ENCODE results near the gene LMTK2.

The LMTK2 gene

GRCh38 chr7:98227939-98228338 is 121.3 kb downstream of the LMTK2 start:
- Histone ChIP-seq H3K27ac (ENCODE audit: low read depth, low read length) (no peak overlapping the region), H3K27me3 (ENCODE audit: control insufficient read depth in 1 of 2, insufficient read depth in 2 of 2, low read length in 2 of 2) (no peaks in the 10 kb centered on the region), H3K4me1 (ENCODE audit: insufficient read depth, low read length) (no peaks in the 10 kb centered on the region), H3K9ac (ENCODE audit: low read length) (no peak overlapping the region), H3K36me3 (ENCODE audit: insufficient read depth, low read length) (peaks cover 5% of the 10 kb centered on the region), H3K9me3 (ENCODE audit: low read length) (no peaks in the 10 kb centered on the region), H3K4me3 (ENCODE audit: low read depth in 1 of 2, low read length in 2 of 2) (no peak overlapping the region)

DNA sequence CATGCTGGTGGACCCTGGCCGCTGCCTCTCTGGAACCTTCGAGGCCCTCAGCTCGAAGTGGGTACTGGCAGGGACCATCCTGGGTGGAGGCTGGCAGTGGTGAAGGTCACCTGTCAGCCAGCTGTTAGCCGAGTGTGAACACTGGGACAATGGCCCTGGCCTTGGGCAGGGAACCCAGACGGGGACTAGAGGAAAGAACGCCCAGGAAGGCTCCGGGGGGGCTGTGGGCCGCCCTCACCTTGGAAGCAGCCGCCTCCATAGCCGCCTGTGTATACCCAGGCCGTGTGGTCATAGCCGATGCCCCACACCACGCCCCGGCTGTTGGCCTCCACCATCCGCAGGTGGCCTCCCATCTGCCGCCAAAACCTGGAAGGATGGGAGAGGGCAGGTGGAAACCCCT is 122.1 kb downstream of the LMTK2 start:
- no peaks in the 10 kb centered on the region for H3K4me1 ChIP-seq (ENCODE audit: insufficient read depth, low read length)
- no peaks in the 10 kb centered on the region for H3K9me3 ChIP-seq (ENCODE audit: low read length)
- H3K27me3 ChIP-seq (ENCODE audit: control insufficient read depth in 1 of 2, insufficient read depth in 2 of 2, low read length in 2 of 2), result no peaks in the 10 kb centered on the region
- no peak overlapping the region for H3K4me3 ChIP-seq (ENCODE audit: low read depth in 1 of 2, low read length in 2 of 2)
- H3K36me3 ChIP-seq (ENCODE audit: insufficient read depth, low read length), result peaks cover 5% of the 10 kb centered on the region
- H3K27ac ChIP-seq (ENCODE audit: low read depth, low read length), result no peak overlapping the region
- no peak overlapping the region for H3K9ac ChIP-seq (ENCODE audit: low read length)

- Histone ChIP-seq H3K9me3 (ENCODE audit: low read length) (no peaks in the 10 kb centered on the region), H3K27me3 (ENCODE audit: control insufficient read depth in 1 of 2, insufficient read depth in 2 of 2, low read length in 2 of 2) (no peaks in the 10 kb centered on the region), H3K4me1 (ENCODE audit: insufficient read depth, low read length) (no peaks in the 10 kb centered on the region), H3K4me3 (ENCODE audit: low read depth in 1 of 2, low read length in 2 of 2) (no peak overlapping the region), H3K27ac (ENCODE audit: low read depth, low read length) (no peak overlapping the region), H3K9ac (ENCODE audit: low read length) (no peak overlapping the region), H3K36me3 (ENCODE audit: insufficient read depth, low read length) (peaks cover 5% of the 10 kb centered on the region)
Observed at GRCh38 chr7:98229441-98229840, 122.8 kb downstream of the LMTK2 start.

DNA sequence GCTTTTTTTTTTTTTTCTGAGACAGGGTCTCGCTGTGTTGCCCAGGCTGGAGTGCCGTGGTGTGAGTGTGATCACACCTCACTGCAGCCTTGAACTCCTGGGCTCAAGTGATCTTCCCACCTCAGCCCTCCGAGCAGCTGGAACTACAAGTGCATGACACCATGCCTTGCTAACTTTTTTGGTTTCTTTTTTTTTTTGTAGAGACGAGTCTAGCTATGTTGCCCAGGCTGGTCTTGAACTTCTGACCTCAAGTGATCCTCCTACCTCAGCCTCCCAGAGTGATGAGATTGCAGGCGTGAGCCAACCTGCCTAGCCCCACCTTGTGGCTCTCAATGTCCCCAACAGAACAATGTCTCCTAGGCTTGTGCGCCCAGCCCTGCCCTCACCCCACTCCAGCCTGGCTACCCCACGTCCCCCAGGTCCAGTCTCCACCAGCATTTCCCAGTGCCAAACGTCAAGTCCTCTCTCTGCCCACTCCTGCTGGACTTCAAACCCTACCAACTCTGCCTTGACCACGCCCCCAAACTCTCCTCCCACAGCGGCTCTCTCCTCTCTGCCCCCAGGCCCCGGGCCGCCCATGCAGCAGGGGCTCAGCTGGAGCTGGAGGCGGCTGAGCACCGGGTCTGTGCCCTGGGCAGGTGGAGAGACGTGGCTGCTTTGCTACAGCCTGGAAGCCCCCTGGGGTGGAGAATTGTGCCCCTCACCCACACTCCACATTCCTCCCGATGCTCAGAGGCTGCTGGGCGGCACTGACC is 123.5 kb downstream of the LMTK2 start:
- Histone ChIP-seq H3K9me3 (ENCODE audit: low read length) (no peaks in the 10 kb centered on the region), H3K4me1 (ENCODE audit: insufficient read depth, low read length) (no peaks in the 10 kb centered on the region), H3K4me3 (ENCODE audit: low read depth in 1 of 2, low read length in 2 of 2) (no peak overlapping the region), H3K27me3 (ENCODE audit: control insufficient read depth in 1 of 2, insufficient read depth in 2 of 2, low read length in 2 of 2) (no peaks in the 10 kb centered on the region), H3K9ac (ENCODE audit: low read length) (no peak overlapping the region), H3K36me3 (ENCODE audit: insufficient read depth, low read length) (peaks cover 5% of the 10 kb centered on the region), H3K27ac (ENCODE audit: low read depth, low read length) (no peak overlapping the region)

DNA sequence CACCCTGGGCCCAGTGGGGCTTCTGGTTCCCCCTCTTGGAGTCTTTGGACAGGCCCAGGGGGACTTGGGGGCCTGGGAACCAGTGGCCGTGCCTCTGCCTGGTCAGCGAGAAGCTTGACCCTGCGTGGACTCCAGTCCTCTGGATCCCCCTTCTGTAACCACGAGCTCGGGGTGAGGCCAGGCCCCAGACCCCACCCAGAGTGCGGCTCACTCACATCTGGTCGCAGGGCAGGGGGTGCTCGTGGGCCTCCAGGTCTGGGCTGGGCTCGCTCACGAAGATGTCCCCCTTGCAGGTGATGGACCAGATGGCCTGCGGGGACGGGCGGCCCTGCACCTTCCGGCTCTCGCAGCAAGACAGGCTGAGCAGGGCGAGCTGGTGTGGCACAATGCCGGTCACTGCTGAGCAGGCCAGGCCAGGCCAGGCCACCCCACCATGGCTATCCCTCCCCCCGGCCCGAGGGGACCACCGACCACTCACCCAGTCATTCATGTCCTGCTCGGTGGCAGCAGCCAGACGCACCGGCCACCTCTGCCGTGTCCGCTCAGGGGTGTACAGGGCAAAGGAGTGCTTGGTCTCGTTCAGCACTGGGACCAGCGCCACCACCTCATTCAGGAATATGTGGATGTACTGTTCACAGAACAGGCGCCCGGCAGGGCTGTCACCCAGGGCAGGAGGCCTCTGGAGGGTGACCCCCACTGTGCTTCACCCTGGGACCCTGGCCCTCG is 124.2 kb downstream of the LMTK2 start:
- no peaks in the 10 kb centered on the region for H3K9me3 ChIP-seq (ENCODE audit: low read length)
- no peak overlapping the region for H3K9ac ChIP-seq (ENCODE audit: low read length)
- H3K4me3 ChIP-seq (ENCODE audit: low read depth in 1 of 2, low read length in 2 of 2), result no peak overlapping the region
- no peaks in the 10 kb centered on the region for H3K4me1 ChIP-seq (ENCODE audit: insufficient read depth, low read length)
- H3K27ac ChIP-seq (ENCODE audit: low read depth, low read length), result no peak overlapping the region
- no peaks in the 10 kb centered on the region for H3K27me3 ChIP-seq (ENCODE audit: control insufficient read depth in 1 of 2, insufficient read depth in 2 of 2, low read length in 2 of 2)
- H3K36me3 ChIP-seq (ENCODE audit: insufficient read depth, low read length), result peaks cover 5% of the 10 kb centered on the region

GRCh38 chr7:98231493-98232262 is 125.0 kb downstream of the LMTK2 start:
- Histone ChIP-seq H3K4me1 (ENCODE audit: insufficient read depth, low read length) (no peaks in the 10 kb centered on the region), H3K36me3 (ENCODE audit: insufficient read depth, low read length) (no peaks in the 10 kb centered on the region), H3K9ac (ENCODE audit: low read length) (no peak overlapping the region), H3K27ac (ENCODE audit: low read depth, low read length) (no peak overlapping the region), H3K9me3 (ENCODE audit: low read length) (no peaks in the 10 kb centered on the region), H3K27me3 (ENCODE audit: control insufficient read depth in 1 of 2, insufficient read depth in 2 of 2, low read length in 2 of 2) (no peaks in the 10 kb centered on the region), H3K4me3 (ENCODE audit: low read depth in 1 of 2, low read length in 2 of 2) (no peak overlapping the region)

DNA sequence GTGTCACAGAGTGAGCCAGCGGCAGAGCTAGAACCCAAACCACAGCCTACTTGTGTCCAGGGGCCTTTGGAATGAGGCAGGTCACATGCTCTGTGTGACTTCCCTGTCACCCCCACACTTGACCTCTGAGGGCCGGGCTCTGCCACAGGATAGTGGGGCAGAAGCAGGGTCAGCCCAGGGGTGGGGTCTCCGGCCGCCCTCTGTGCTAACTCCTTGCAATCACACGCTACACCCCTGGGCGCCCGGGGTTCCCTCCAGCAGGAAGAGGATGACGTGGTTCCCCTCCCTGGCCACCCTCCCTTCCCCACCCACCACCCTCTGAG is 125.6 kb downstream of the LMTK2 start:
- no peaks in the 10 kb centered on the region for H3K9me3 ChIP-seq (ENCODE audit: low read length)
- no peak overlapping the region for H3K27ac ChIP-seq (ENCODE audit: low read depth, low read length)
- no peaks in the 10 kb centered on the region for H3K36me3 ChIP-seq (ENCODE audit: insufficient read depth, low read length)
- H3K4me3 ChIP-seq (ENCODE audit: low read depth in 1 of 2, low read length in 2 of 2), result no peak overlapping the region
- no peaks in the 10 kb centered on the region for H3K4me1 ChIP-seq (ENCODE audit: insufficient read depth, low read length)
- no peak overlapping the region for H3K9ac ChIP-seq (ENCODE audit: low read length)
- no peaks in the 10 kb centered on the region for H3K27me3 ChIP-seq (ENCODE audit: control insufficient read depth in 1 of 2, insufficient read depth in 2 of 2, low read length in 2 of 2)

DNA sequence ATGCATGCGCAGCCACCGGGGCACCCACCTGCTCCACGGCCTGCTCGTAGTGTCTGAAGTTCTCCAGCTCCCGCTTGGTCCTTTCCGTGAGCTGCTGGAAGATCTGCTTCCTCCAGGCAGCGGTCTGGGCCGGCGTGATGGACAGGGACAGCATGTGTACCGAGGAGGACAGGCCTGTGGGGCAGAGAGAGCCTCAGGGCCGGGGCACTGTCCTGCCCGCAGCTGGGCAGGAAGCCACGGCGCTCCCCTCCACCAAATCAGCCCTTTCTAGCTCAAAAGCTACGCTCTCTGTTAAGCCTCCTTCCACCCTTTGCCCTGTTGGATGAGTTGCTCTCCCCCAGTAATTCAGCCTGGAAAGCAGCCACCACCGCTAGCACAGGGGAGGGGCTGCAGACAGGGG is 126.1 kb downstream of the LMTK2 start:
- H3K9me3 ChIP-seq (ENCODE audit: low read length), result no peaks in the 10 kb centered on the region
- H3K36me3 ChIP-seq (ENCODE audit: insufficient read depth, low read length), result no peaks in the 10 kb centered on the region
- no peaks in the 10 kb centered on the region for H3K27me3 ChIP-seq (ENCODE audit: control insufficient read depth in 1 of 2, insufficient read depth in 2 of 2, low read length in 2 of 2)
- H3K9ac ChIP-seq (ENCODE audit: low read length), result no peak overlapping the region
- H3K4me1 ChIP-seq (ENCODE audit: insufficient read depth, low read length), result no peaks in the 10 kb centered on the region
- H3K27ac ChIP-seq (ENCODE audit: low read depth, low read length), result no peak overlapping the region
- H3K4me3 ChIP-seq (ENCODE audit: low read depth in 1 of 2, low read length in 2 of 2), result no peak overlapping the region

GRCh38 chr7:98233219-98234070 is 126.8 kb downstream of the LMTK2 start:
- no peaks in the 10 kb centered on the region for H3K9me3 ChIP-seq (ENCODE audit: low read length)
- H3K4me3 ChIP-seq (ENCODE audit: low read depth in 1 of 2, low read length in 2 of 2), result no peak overlapping the region
- no peak overlapping the region for H3K27ac ChIP-seq (ENCODE audit: low read depth, low read length)
- H3K27me3 ChIP-seq (ENCODE audit: control insufficient read depth in 1 of 2, insufficient read depth in 2 of 2, low read length in 2 of 2), result no peaks in the 10 kb centered on the region
- peaks cover 1% of the 10 kb centered on the region for H3K36me3 ChIP-seq (ENCODE audit: insufficient read depth, low read length)
- H3K9ac ChIP-seq (ENCODE audit: low read length), result no peak overlapping the region
- no peaks in the 10 kb centered on the region for H3K4me1 ChIP-seq (ENCODE audit: insufficient read depth, low read length)

DNA sequence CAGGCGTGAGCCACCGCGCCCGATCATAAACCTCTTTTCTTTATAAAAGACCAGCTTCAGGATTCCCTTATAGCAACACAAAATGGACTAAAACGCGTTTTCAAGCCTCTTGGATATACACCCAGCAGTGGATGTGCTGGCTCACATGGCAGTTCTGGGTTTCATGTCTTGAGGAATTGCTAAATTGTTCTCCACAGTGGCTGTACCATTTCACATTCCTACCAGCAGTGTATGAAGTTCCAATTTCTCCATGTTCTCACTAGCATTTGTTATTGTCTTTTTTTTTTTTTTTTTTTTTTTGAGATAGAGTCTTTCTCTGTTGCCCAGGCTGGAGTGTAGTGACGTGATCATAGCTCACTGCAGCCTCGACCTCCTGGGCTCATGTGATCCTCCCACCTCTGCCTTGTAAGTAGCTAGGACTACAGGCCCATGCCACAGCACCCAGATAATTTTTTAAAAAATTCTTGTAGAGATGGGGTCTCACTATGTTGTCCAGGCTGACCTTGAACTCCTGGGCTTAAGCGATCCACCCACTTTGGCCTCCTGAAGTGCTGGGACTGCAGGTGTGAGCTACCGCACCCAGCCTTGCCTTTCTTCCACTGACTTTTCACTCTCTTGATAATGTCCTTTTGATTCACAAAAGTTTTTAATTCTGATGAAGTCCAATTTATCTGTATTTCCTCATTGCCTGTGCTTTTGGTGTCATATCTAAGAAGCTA is 127.9 kb downstream of the LMTK2 start:
- no peaks in the 10 kb centered on the region for H3K4me1 ChIP-seq (ENCODE audit: insufficient read depth, low read length)
- H3K27ac ChIP-seq (ENCODE audit: low read depth, low read length), result no peak overlapping the region
- no peaks in the 10 kb centered on the region for H3K9me3 ChIP-seq (ENCODE audit: low read length)
- peaks cover 11% of the 10 kb centered on the region for H3K36me3 ChIP-seq (ENCODE audit: insufficient read depth, low read length)
- H3K27me3 ChIP-seq (ENCODE audit: control insufficient read depth in 1 of 2, insufficient read depth in 2 of 2, low read length in 2 of 2), result no peaks in the 10 kb centered on the region
- H3K9ac ChIP-seq (ENCODE audit: low read length), result no peak overlapping the region
- H3K4me3 ChIP-seq (ENCODE audit: low read depth in 1 of 2, low read length in 2 of 2), result no peak overlapping the region
